ENCODE measurements around the gene TPK1.
A peak's percentile ranks its signal among the peaks of the same experiment; 100 is the strongest.

GRCh38 chr7:144786522-144786921, 49.3 kb downstream of the TPK1 start:
- TF ChIP-seq CTCF (IDR thresholded peaks at IDR 0.05) (peak in 1 of 4 donors; percentile 7), POLR2A (IDR thresholded peaks at IDR 0.05) (no peak)

Data from right lobe of liver (tissue), 4 donors.